Skeletal muscle satellite cell (primary cell): ENCODE data around the gene DNPH1.

ENCODE experiments used
- H3K27me3 ChIP-seq: 2 replicates; pipeline ENCODE4 v1.7.0; 2013; ENCODE audit warnings: low read length; ENCODE audit not compliant: control insufficient read depth, insufficient read depth
- H3K36me3 ChIP-seq: 2 replicates; pipeline ENCODE4 v1.7.0; 2013; ENCODE audit warnings: mild to moderate bottlenecking, control low read depth, low read length; ENCODE audit not compliant: insufficient read depth
- H3K4me1 ChIP-seq: 2 replicates; pipeline ENCODE4 v1.7.0; 2013; ENCODE audit warnings: low read length; ENCODE audit not compliant: control insufficient read depth, insufficient read depth
- H3K4me2 ChIP-seq: 2 replicates; pipeline ENCODE4 v1.7.0; 2013; ENCODE audit warnings: mild to moderate bottlenecking, low read length
- H3K4me3 ChIP-seq: 2 replicates; pipeline ENCODE4 v1.7.0; 2013; ENCODE audit warnings: low read length
- H3K9ac ChIP-seq: 2 replicates; pipeline ENCODE4 v1.7.0; 2013; ENCODE audit warnings: mild to moderate bottlenecking, low read depth, low read length, moderate library complexity
- H3K9me3 ChIP-seq: replicated peaks from 2 replicates; pipeline ENCODE4 v1.7.0; 2013; ENCODE audit warnings: mild to moderate bottlenecking, control low read depth, low read length

Gene DNPH1

GRCh38 chr6:43235841-43236240, 6.6 kb upstream of the DNPH1 start:
- H3K9ac ChIP-seq = no peak overlapping the region
- H3K4me1 ChIP-seq = no peaks in the 10 kb centered on the region
- no peaks in the 10 kb centered on the region for H3K36me3 ChIP-seq
- no peak overlapping the region for H3K4me2 ChIP-seq
- H3K27me3 ChIP-seq = peaks cover 38% of the 10 kb centered on the region
- no peak overlapping the region for H3K4me3 ChIP-seq
- peaks cover 4% of the 10 kb centered on the region for H3K9me3 ChIP-seq

GRCh38 chr6:43231735-43232450, 2.6 kb upstream of the DNPH1 start:
- Histone ChIP-seq H3K4me1 (peaks cover 11% of the 10 kb centered on the region), H3K4me2 (no peak overlapping the region), H3K9ac (no peak overlapping the region), H3K9me3 (no peaks in the 10 kb centered on the region), H3K27me3 (peaks cover 15% of the 10 kb centered on the region), H3K4me3 (no peak overlapping the region), H3K36me3 (no peaks in the 10 kb centered on the region)

- H3K4me2 ChIP-seq = no peak overlapping the region
- no peak overlapping the region for H3K9ac ChIP-seq
- no peak overlapping the region for H3K4me3 ChIP-seq
- no peaks in the 10 kb centered on the region for H3K9me3 ChIP-seq
- H3K36me3 ChIP-seq = no peaks in the 10 kb centered on the region
- peaks cover 11% of the 10 kb centered on the region for H3K4me1 ChIP-seq
- peaks cover 10% of the 10 kb centered on the region for H3K27me3 ChIP-seq
Observed at GRCh38 chr6:43231053-43231452, 1.8 kb upstream of the DNPH1 start.

- H3K4me2 ChIP-seq = peak overlapping the region; percentile 81
- no peaks in the 10 kb centered on the region for H3K9me3 ChIP-seq
- no peak overlapping the region for H3K9ac ChIP-seq
- peaks cover 10% of the 10 kb centered on the region for H3K27me3 ChIP-seq
- H3K4me3 ChIP-seq = peak overlapping the region; percentile 82
- no peaks in the 10 kb centered on the region for H3K36me3 ChIP-seq
- peaks cover 11% of the 10 kb centered on the region for H3K4me1 ChIP-seq
Observed at GRCh38 chr6:43229803-43230620, 731 bp upstream of the DNPH1 start.

GRCh38 chr6:43226192-43226851, 3.0 kb downstream of the DNPH1 start:
- Histone ChIP-seq H3K4me3 (no peak overlapping the region), H3K4me1 (peaks cover 19% of the 10 kb centered on the region), H3K27me3 (peaks cover 4% of the 10 kb centered on the region), H3K9ac (no peak overlapping the region), H3K4me2 (no peak overlapping the region), H3K36me3 (peaks cover 19% of the 10 kb centered on the region), H3K9me3 (no peaks in the 10 kb centered on the region)

- Histone ChIP-seq H3K36me3 (peaks cover 43% of the 10 kb centered on the region), H3K9me3 (no peaks in the 10 kb centered on the region), H3K4me1 (peaks cover 14% of the 10 kb centered on the region), H3K4me2 (no peak overlapping the region), H3K27me3 (no peaks in the 10 kb centered on the region), H3K9ac (no peak overlapping the region), H3K4me3 (no peak overlapping the region)
Observed at GRCh38 chr6:43223175-43223574, 6.1 kb downstream of the DNPH1 start.

GRCh38 chr6:43222418-43223059, 6.7 kb downstream of the DNPH1 start:
- H3K4me2 ChIP-seq = no peak overlapping the region
- no peak overlapping the region for H3K4me3 ChIP-seq
- H3K9ac ChIP-seq = no peak overlapping the region
- no peaks in the 10 kb centered on the region for H3K27me3 ChIP-seq
- H3K4me1 ChIP-seq = peaks cover 14% of the 10 kb centered on the region
- no peaks in the 10 kb centered on the region for H3K9me3 ChIP-seq
- H3K36me3 ChIP-seq = peaks cover 46% of the 10 kb centered on the region

GRCh38 chr6:43221046-43221972, 8.0 kb downstream of the DNPH1 start:
- Histone ChIP-seq H3K9me3 (no peaks in the 10 kb centered on the region), H3K27me3 (no peaks in the 10 kb centered on the region), H3K4me1 (peaks cover 14% of the 10 kb centered on the region), H3K36me3 (peaks cover 58% of the 10 kb centered on the region), H3K9ac (no peak overlapping the region), H3K4me3 (no peak overlapping the region), H3K4me2 (peak overlapping the region; percentile 31)

- H3K9ac ChIP-seq = no peak overlapping the region
- H3K4me1 ChIP-seq = peaks cover 14% of the 10 kb centered on the region
- no peaks in the 10 kb centered on the region for H3K27me3 ChIP-seq
- no peaks in the 10 kb centered on the region for H3K9me3 ChIP-seq
- H3K4me2 ChIP-seq = no peak overlapping the region
- no peak overlapping the region for H3K4me3 ChIP-seq
- peaks cover 66% of the 10 kb centered on the region for H3K36me3 ChIP-seq
Observed at GRCh38 chr6:43220439-43220951, 8.8 kb downstream of the DNPH1 start.

GRCh38 chr6:43219814-43220213, 9.5 kb downstream of the DNPH1 start:
- H3K4me3 ChIP-seq = no peak overlapping the region
- peaks cover 73% of the 10 kb centered on the region for H3K36me3 ChIP-seq
- peaks cover 14% of the 10 kb centered on the region for H3K4me1 ChIP-seq
- no peaks in the 10 kb centered on the region for H3K9me3 ChIP-seq
- no peak overlapping the region for H3K9ac ChIP-seq
- H3K27me3 ChIP-seq = no peaks in the 10 kb centered on the region
- H3K4me2 ChIP-seq = no peak overlapping the region
